PC-3 (cell line): ENCODE measurements around the gene CD101. TPM values are rescaled to one million over a fixed set of nuclear protein-coding genes. Genes with fewer than 3 reads are reported as not detected.

ENCODE experiments used
- ATAC-seq: fragments of 200-7000 bp; cut with Tn5 transposase; 2 replicates; pipeline ENCODE4 v1.9.1; 2020; ENCODE audit warnings: mild to moderate bottlenecking, moderate library complexity
- BruUV-seq: library from RNA; stranded (reverse); fragments of 400-500 nt; replicated peaks from 2 replicates; lab custom pipeline; 2021; lab: Mats Ljungman, UMichigan
- CTCF ChIA-PET: fragments of 300-600 bp; sonication (Branson Sonifier 250); formaldehyde crosslinking; loops from one replicate; lab custom pipeline; 2022; ENCODE audit warnings: antibody characterized with exemption; lab: Charles Lee
- POLR2A ChIA-PET: fragments of 300-600 bp; sonication (Branson Sonifier 250); formaldehyde crosslinking; loops from one replicate; lab custom pipeline; 2022; ENCODE audit warnings: antibody characterized with exemption; ENCODE audit not compliant: unreplicated experiment; lab: Charles Lee
- DNase-seq: peaks from one replicate; pipeline ENCODE4 v3.0.0-alpha.2; 2015
- H2AFZ ChIP-seq: fragments of 300-600 bp; sonication (generic); 2 replicates; pipeline ENCODE4 v1.6.0; 2016; ENCODE audit warnings: antibody characterized with exemption, low read length
- H3F3A ChIP-seq: fragments of 300-600 bp; sonication (generic); one replicate; pipeline ENCODE4 v1.6.0; 2017; ENCODE audit warnings: antibody characterized with exemption, low read length, control low read depth, mild to moderate bottlenecking; ENCODE audit not compliant: unreplicated experiment
- H3K27ac ChIP-seq: fragments of 300-600 bp; sonication (generic); 2 replicates; pipeline ENCODE4 v1.5.1; 2016; ENCODE audit warnings: mild to moderate bottlenecking, low read length
- H3K27me3 ChIP-seq: fragments of 300-600 bp; sonication (generic); 2 replicates; pipeline ENCODE4 v1.6.1; 2016; ENCODE audit warnings: low read length, mixed read lengths
- H3K36me3 ChIP-seq: fragments of 300-600 bp; sonication (generic); 2 replicates; pipeline ENCODE4 v1.6.1; 2016; ENCODE audit warnings: low read depth, mixed run types, low read length, mixed read lengths
- H3K4me1 ChIP-seq: fragments of 300-600 bp; sonication (generic); 2 replicates; pipeline ENCODE4 v1.5.1; 2016; ENCODE audit warnings: low read length; ENCODE audit not compliant: insufficient read depth
- H3K4me2 ChIP-seq: fragments of 300-600 bp; sonication (generic); 2 replicates; pipeline ENCODE4 v1.6.0; 2016; ENCODE audit warnings: low read length
- H3K4me3 ChIP-seq: fragments of 300-600 bp; sonication (generic); 2 replicates; pipeline ENCODE4 v1.5.1; 2016; ENCODE audit warnings: mild to moderate bottlenecking, low read length, mixed read lengths
- H3K79me2 ChIP-seq: fragments of 300-600 bp; sonication (generic); 2 replicates; pipeline ENCODE4 v1.6.1; 2017; ENCODE audit warnings: low read length, mixed read lengths
- H3K9ac ChIP-seq: fragments of 300-600 bp; sonication (generic); 2 replicates; pipeline ENCODE4 v1.6.0; 2016; ENCODE audit warnings: mild to moderate bottlenecking, low read length
- H3K9me2 ChIP-seq: fragments of 300-600 bp; sonication (generic); replicated peaks from 2 replicates; pipeline ENCODE4 v1.6.1; 2016; ENCODE audit warnings: mixed run types, low read length, mixed read lengths
- H3K9me3 ChIP-seq: fragments of 300-600 bp; sonication (generic); 2 replicates; pipeline ENCODE4 v1.6.1; 2016; ENCODE audit warnings: low read length, mixed read lengths
- H4K20me1 ChIP-seq: fragments of 300-600 bp; sonication (generic); 2 replicates; pipeline ENCODE4 v1.6.1; 2016; ENCODE audit warnings: low read length, mixed read lengths
- EZH2 ChIP-seq: fragments of 300-600 bp; sonication (generic); IDR thresholded peaks from one replicate; pipeline ENCODE4 v1.6.1; 2017; ENCODE audit warnings: antibody characterized with exemption, mild to moderate bottlenecking, low read length; ENCODE audit not compliant: unreplicated experiment
- EZH2phosphoT487 ChIP-seq: fragments of 300-600 bp; sonication (generic); IDR thresholded peaks from 2 replicates; pipeline ENCODE4 v1.6.1; 2018; ENCODE audit warnings: mild to moderate bottlenecking, antibody characterized with exemption, low read length, borderline replicate concordance
- intact Hi-C: fragments of 100-400 bp; cut with micrococcal nuclease; formaldehyde crosslinking; loops from 2 replicates; pipeline ENCODE4 v1.9.0; 2023
- total RNA-seq: library from RNA; depleted of rRNA; stranded (reverse); fragments of >200 nt; gene quantifications from 2 replicates; pipeline ENCODE4 v1.2.3, GENCODE V29; 2014
- TF ChIP-seq, protein P1 (sequence below): fragments of 300-600 bp; sonication (generic); conservative IDR thresholded peaks from 2 replicates; pipeline ENCODE4 v1.5.1; 2017; ENCODE audit warnings: antibody characterized with exemption, low read depth, mild to moderate bottlenecking, low read length

CD101 gene
- total RNA-seq, 1 experiment from 2014 or later = 0.36 TPM

DNA sequence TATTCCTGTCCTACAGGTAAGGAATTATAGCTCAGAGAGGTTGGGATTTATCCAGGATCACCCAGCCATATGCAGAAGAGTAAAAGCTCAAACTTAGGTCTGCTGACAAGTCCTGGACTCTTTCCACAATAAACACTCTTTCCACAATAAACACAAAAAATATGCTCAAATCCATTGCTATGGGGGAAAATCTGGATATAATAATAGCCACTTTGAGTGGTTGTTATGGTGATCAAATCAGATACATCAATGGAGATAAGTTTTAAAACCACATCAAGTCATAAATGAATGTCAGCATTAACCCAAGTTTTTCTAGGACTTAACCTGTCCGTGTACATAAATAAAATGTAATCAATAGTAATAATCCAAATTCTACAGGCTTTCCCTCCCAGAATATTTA lies 36.2 kb downstream of the CD101 start:
- Histone ChIP-seq H3K27ac (no peak overlapping the region), H4K20me1 (no peaks in the 10 kb centered on the region), H3K4me3 (no peak overlapping the region), H3F3A (no peaks in the 10 kb centered on the region), H3K4me2 (no peak overlapping the region), H3K9ac (no peak overlapping the region), H3K36me3 (no peaks in the 10 kb centered on the region), H3K9me3 (no peaks in the 10 kb centered on the region), H3K4me1 (no peaks in the 10 kb centered on the region), H3K9me2 (no peaks in the 10 kb centered on the region), H3K79me2 (no peaks in the 10 kb centered on the region), H2AFZ (no peak overlapping the region), H3K27me3 (no peaks in the 10 kb centered on the region)
- no TSS peak for BruUV-seq
- intact Hi-C loops = no loop called here
- ATAC-seq = no peak
- TF ChIP-seq, protein P1, sequence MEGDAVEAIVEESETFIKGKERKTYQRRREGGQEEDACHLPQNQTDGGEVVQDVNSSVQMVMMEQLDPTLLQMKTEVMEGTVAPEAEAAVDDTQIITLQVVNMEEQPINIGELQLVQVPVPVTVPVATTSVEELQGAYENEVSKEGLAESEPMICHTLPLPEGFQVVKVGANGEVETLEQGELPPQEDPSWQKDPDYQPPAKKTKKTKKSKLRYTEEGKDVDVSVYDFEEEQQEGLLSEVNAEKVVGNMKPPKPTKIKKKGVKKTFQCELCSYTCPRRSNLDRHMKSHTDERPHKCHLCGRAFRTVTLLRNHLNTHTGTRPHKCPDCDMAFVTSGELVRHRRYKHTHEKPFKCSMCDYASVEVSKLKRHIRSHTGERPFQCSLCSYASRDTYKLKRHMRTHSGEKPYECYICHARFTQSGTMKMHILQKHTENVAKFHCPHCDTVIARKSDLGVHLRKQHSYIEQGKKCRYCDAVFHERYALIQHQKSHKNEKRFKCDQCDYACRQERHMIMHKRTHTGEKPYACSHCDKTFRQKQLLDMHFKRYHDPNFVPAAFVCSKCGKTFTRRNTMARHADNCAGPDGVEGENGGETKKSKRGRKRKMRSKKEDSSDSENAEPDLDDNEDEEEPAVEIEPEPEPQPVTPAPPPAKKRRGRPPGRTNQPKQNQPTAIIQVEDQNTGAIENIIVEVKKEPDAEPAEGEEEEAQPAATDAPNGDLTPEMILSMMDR = no peak
- TF ChIP-seq EZH2 = no peak
- no peak for TF ChIP-seq EZH2phosphoT487
- CTCF ChIA-PET = no interaction called here
- POLR2A ChIA-PET = no interaction called here
- DNase-seq = no peak

DNA sequence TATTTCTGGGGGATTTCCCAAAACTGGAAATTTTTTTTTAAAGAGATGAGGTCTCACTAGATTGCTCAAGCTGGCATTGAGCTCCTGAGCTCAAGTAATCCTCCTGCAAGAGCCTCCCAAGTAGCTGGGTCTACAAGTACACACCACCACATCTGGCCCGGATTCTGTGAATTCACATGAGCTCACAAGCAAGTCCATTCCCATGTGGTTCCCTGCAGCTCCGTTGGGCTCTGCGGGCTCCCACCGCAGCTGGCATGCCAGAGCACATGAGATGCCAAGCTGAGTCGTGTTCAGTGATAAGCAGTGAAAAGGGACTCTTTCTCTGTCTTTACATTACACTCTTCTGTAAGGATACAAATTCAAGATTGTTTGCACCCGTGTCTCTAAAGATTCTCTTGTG lies 36.7 kb downstream of the CD101 start:
- H3K9me2 ChIP-seq = no peaks in the 10 kb centered on the region
- H4K20me1 ChIP-seq = no peaks in the 10 kb centered on the region
- no peak for DNase-seq
- no peak overlapping the region for H3K27ac ChIP-seq
- POLR2A ChIA-PET = no interaction called here
- ATAC-seq = no peak
- intact Hi-C loops = no loop called here
- H3K9ac ChIP-seq = no peak overlapping the region
- H3K79me2 ChIP-seq = no peaks in the 10 kb centered on the region
- no peak overlapping the region for H2AFZ ChIP-seq
- CTCF ChIA-PET = no interaction called here
- H3K36me3 ChIP-seq = no peaks in the 10 kb centered on the region
- no peak for TF ChIP-seq EZH2
- no peak for TF ChIP-seq EZH2phosphoT487
- H3K27me3 ChIP-seq = no peaks in the 10 kb centered on the region
- no peak overlapping the region for H3K4me3 ChIP-seq
- no peaks in the 10 kb centered on the region for H3K9me3 ChIP-seq
- BruUV-seq = no TSS peak
- no peaks in the 10 kb centered on the region for H3F3A ChIP-seq
- no peaks in the 10 kb centered on the region for H3K4me1 ChIP-seq
- H3K4me2 ChIP-seq = no peak overlapping the region

DNA sequence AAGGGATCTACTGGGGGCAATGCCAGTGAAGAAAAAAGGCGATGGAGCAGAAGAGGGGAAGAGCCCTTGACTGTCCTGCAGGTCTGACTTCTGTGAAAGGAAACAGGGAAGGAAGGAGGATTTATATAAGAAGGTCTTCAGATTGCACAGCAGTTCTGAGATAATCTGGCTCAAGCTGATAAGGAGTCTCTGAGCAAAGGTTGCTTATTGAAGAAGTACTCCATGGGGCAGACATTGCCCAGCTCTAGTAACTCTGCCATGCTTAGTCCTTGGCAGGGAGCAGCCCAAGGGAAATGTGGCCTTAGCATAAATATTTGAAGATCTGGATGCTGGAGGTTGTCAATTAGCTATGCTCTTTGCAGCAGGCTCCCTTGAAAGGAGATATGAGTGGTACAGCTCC lies 42.7 kb downstream of the CD101 start:
- DNase-seq (no peak), ATAC-seq (no peak)
- Histone ChIP-seq H3K36me3 (no peaks in the 10 kb centered on the region), H3K27me3 (no peaks in the 10 kb centered on the region), H3K9ac (no peak overlapping the region), H2AFZ (no peak overlapping the region), H3K9me2 (no peaks in the 10 kb centered on the region), H3K9me3 (no peaks in the 10 kb centered on the region), H3K27ac (no peak overlapping the region), H3K4me3 (no peak overlapping the region), H3K79me2 (no peaks in the 10 kb centered on the region), H4K20me1 (no peaks in the 10 kb centered on the region), H3K4me1 (no peaks in the 10 kb centered on the region), H3K4me2 (no peak overlapping the region), H3F3A (no peaks in the 10 kb centered on the region)
- intact Hi-C loops = no loop called here
- no peak for TF ChIP-seq EZH2
- TF ChIP-seq, protein P1 = no peak
- no peak for TF ChIP-seq EZH2phosphoT487
- POLR2A ChIA-PET = no interaction called here
- CTCF ChIA-PET = no interaction called here
- BruUV-seq = no TSS peak
